ENCODE data around the gene PPP5C.
"Not testable (repeated sequence)": the region's sequence is repeated elsewhere in the genome, so short reads cannot be mapped to it uniquely, and the experiment has no call there.

Gene PPP5C

GRCh38 chr19:46388311-46389095 is 41.6 kb downstream of the PPP5C start:
- no peak for DNase-seq

DNA sequence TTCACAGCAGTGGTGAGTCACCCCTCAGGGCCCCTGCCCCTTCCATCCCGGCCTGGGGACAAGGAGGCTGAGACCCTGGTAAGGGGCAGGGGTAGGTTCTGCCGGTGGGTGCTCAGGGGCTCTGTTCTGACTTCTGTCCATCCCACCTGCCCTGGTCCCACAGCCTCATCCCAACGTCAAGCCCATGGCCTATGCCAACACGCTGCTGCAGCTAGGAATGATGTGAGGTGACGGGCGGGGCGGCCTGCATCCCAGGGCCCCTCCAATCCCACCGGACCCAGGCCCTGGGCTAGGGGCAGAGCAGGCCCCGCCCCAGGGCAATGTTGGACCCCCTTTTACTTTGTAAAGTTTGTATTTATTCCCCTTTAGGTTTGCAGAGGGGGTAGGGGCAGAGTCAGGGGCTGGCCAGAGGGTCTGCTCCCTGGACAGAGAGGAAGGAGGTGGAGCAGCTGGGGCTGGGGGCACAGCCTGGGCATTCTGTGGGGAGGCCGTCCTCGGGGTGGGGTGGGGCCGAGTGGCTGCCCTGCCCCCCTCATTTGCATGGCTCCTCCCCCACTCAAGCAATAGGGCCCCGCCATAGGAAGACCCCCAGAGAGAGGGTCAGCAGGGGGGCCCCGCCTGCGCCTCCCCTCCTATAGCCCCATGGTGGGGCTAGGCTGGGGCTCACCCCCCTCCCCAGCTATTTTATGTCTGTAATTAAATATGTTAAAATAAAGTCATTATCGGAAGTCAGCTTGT is 43.4 kb downstream of the PPP5C start:
- DNase-seq = no peak

GRCh38 chr19:46390866-46391265 is 44.0 kb downstream of the PPP5C start:
- DNase-seq = no peak

DNA sequence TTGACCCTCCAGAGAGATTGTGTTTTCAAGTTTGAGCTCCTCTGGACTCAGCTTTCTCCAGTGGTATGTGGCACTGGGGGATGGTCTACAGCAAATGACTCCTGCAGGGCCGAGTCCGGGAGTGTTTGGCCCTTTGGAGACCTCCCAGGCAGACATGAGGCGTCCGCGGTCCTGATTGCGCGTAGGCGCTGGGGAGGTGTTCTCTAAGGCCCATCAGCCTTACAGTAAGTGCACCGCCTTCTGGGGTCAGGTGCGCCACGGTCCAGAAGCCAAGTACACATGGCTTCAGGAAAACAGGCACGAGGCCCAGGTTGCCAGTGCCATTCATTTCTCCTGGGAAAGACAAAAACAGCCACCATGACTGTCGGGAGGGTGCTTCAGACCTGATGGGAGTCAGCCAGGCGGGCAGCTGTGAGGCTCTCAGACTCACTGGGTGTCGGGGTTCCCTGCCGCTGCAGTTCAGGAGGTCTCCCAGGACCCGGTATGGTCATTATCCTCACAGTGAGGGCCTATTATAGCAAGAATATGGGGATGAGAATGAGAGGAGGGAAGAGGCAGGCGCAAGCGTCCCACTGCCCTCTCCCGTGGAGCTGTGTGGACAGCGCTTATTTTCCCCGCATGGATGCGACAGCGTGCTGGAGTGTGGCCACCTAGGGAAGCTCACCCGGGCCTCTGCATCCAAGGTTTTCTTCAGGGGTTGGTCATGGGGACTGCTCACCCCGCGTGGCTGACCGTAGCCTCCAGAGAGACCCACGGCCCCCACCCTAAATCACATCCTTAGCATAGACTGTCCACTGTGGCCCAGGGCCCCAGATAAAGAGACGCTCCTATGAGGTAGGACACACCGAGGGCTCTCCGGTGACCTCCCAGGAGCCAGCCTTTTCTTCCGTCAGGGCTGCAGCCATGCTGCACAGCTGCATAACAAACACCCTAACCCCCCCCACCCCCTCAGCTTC is 44.7 kb downstream of the PPP5C start:
- DNase-seq = no peak

GRCh38 chr19:46392252-46392801 is 45.4 kb downstream of the PPP5C start:
- no peak for DNase-seq

DNA sequence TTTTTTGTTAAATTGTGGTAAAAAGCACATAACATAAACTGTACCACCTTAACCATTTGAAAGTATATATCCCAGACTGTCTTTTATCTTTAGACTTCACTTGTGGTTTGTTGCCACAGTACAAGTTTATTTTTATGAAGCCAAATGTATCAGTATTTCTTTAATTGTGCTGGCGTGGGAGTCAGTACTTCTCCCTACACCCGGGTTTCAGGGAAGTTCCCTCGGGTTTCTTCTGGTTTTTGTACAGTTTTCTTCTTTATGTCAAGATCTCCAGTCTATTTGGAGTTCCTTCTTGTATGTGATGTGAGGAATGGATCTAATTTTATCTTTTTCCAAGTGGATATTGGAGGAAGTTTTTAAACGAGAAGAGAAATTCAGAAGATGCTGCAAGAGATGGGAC is 46.0 kb downstream of the PPP5C start:
- DNase-seq = peak; percentile 46 to 65

DNA sequence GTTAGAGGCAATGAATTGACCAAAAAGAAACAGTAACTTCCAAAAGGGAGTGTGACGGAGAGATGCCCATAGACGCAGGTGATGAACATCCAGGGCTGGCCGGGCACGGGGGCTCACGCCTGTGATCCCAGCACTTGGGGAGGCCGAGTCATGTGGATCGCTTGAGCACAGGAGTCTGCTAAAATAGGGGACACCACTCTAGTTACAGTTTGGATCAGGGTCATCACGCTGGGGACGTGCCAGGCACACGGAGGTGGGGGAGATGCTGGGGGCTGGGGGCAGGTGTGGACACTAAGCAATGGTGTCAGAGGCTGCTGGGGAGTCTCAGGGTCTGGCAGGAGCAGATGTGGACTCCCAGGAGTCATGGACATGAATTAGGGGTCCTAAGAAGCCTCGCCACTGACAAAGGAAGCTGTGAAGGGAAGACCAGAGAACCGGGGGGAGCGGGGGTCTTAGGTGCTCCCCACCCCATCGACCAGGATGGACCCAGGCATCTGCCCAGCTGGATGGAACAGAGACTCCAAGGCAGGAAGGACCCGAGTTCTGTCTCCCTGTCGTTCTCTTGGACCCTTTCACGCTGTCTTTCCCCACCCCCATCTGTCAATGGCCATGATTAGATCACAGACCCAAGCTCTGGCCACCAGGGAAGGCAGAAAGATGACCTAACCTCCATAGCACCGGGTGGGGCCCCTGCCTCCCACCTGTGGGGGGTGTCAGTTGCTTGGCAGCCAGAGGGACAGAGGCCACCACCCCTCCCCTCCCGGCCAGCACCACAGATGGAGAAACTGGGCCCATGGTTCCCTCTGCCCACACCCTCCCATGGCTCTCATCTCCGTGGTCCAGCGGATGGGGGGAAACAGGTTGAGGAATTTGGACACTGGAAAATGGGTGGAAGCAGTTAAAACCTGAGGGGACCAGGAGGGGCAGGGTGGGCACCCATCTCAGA is 46.8 kb downstream of the PPP5C start:
- DNase-seq = no peak

- no peak for DNase-seq
These were observed 47.5 kb downstream of the PPP5C start for GRCh38 chr19:46394402-46394797.

GRCh38 chr19:46397801-46398479 is 51.1 kb downstream of the PPP5C start:
- DNase-seq = not testable (repeated sequence)

DNA sequence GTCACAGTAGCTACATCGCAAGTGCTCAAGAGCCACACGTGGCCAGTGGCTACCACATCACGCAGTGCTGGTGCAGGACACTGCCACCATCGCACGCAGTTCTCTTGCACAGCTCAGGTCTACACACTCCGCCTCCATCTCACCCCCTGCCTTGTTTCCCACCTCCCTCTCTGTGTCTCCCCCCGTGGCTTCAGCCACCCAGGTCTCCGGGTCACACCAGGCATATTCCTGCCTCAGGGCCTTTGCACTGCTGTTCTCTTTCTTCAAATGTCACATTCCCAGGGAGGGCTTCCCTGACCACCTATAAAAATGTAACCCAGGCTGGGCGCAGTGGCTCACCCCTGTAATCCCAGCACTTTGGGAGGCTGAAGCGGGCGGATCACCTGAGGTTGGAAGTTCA is 55.8 kb downstream of the PPP5C start:
- DNase-seq = no peak

- peak in 1 of 2 donors; percentile 4 for DNase-seq
These were observed 57.3 kb downstream of the PPP5C start for GRCh38 chr19:46404055-46404752.

- DNase-seq = no peak
These were observed 58.0 kb downstream of the PPP5C start for GRCh38 chr19:46404753-46405468.

GRCh38 chr19:46406976-46407375 is 60.1 kb downstream of the PPP5C start:
- no peak for DNase-seq

- DNase-seq = no peak
These were observed 61.2 kb downstream of the PPP5C start for GRCh38 chr19:46407856-46408663.

- no peak for DNase-seq
These were observed 61.8 kb downstream of the PPP5C start for GRCh38 chr19:46408664-46409039.

DNA sequence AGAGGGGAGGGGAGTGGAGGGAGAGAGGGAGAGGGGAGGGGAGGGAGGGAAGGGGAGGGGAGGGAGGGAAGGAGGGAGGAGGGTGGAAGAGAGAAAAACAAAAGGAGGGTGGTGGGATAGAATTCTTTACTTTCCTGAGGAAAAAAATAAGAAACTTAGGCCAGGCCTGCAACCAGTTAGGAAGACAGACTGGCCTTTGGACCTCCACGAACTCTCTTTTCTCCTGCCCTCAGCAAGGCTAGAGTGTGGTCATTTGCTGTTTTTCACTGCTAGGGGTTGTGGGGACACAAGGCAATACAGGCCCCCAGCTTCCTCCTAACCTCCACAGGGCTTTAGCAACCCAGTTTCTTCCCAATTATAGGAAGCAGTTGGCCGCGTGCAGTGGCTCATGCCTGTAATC is 62.3 kb downstream of the PPP5C start:
- DNase-seq = no peak

- no peak for DNase-seq
These were observed 63.6 kb downstream of the PPP5C start for GRCh38 chr19:46410205-46411087.
